SK-N-SH treated with all-trans-retinoic acid at 6 μM for 48 hours (cell line): Measurements from ENCODE around the gene CEP290.

Source experiments
- ATAC-seq: fragments of 200-7000 bp; cut with Tn5 transposase; 3 replicates; pipeline ENCODE4 v1.9.1; 2020; ENCODE audit warnings: mild to moderate bottlenecking, moderate library complexity
- ARNTL ChIP-seq: fragments of 450-650 bp; formaldehyde crosslinking; IDR thresholded peaks from 2 replicates; pipeline ENCODE4 v1.5.0; 2020; ENCODE audit warnings: low read depth, mild to moderate bottlenecking, moderate library complexity, borderline replicate concordance
- BACH2 ChIP-seq: fragments of 250-450 bp; sonication (Bioruptor Pico); IDR thresholded peaks from 2 replicates; pipeline ENCODE4 v1.9.0; 2021; ENCODE audit warnings: mild to moderate bottlenecking, borderline replicate concordance
- CSDC2 ChIP-seq: fragments of 250-450 bp; sonication (Bioruptor Pico); IDR thresholded peaks from 2 replicates; pipeline ENCODE4 v1.5.0; 2020; ENCODE audit warnings: mild to moderate bottlenecking, moderate library complexity
- ESRRG ChIP-seq: fragments of 250-450 bp; sonication (Bioruptor Pico); IDR thresholded peaks from 2 replicates; pipeline ENCODE4 v1.6.1; 2021; ENCODE audit warnings: mild to moderate bottlenecking
- ISL1 ChIP-seq: fragments of 250-450 bp; sonication (Bioruptor Pico); IDR thresholded peaks from 2 replicates; pipeline ENCODE4 v2.1.2; 2022; ENCODE audit warnings: mild to moderate bottlenecking, moderate library complexity
- OSR1 ChIP-seq: fragments of 250-450 bp; sonication (Bioruptor Pico); IDR thresholded peaks from 2 replicates; pipeline ENCODE4 v1.8.0; 2022; ENCODE audit warnings: moderate library complexity, mild to moderate bottlenecking, inconsistent platforms
- PPARA ChIP-seq: fragments of 250-450 bp; sonication (Bioruptor Pico); IDR thresholded peaks from 2 replicates; pipeline ENCODE4 v1.5.0; 2020; ENCODE audit warnings: mild to moderate bottlenecking, borderline replicate concordance
- RARB ChIP-seq: fragments of 250-450 bp; sonication (Bioruptor Pico); IDR thresholded peaks from 2 replicates; pipeline ENCODE4 v1.8.0; 2021; ENCODE audit warnings: mild to moderate bottlenecking, moderate library complexity
- SNAI2 ChIP-seq: fragments of 250-450 bp; sonication (Bioruptor Pico); IDR thresholded peaks from 2 replicates; pipeline ENCODE4 v1.5.0; 2020; ENCODE audit warnings: mild to moderate bottlenecking, moderate library complexity
- TCF4 ChIP-seq: fragments of 250-450 bp; sonication (Bioruptor Pico); IDR thresholded peaks from 2 replicates; pipeline ENCODE4 v1.8.0; 2021; ENCODE audit warnings: mild to moderate bottlenecking, moderate library complexity, borderline replicate concordance
- TOX ChIP-seq: fragments of 250-450 bp; sonication (Bioruptor Pico); IDR thresholded peaks from 2 replicates; pipeline ENCODE4 v1.8.0; 2021; ENCODE audit warnings: mild to moderate bottlenecking, moderate library complexity, borderline replicate concordance
- ZC3H10 ChIP-seq: fragments of 250-450 bp; sonication (Bioruptor Pico); IDR thresholded peaks from 2 replicates; pipeline ENCODE4 v1.5.1; 2021; ENCODE audit warnings: mild to moderate bottlenecking, moderate library complexity
- ZFP3 ChIP-seq: fragments of 250-450 bp; sonication (Bioruptor Pico); IDR thresholded peaks from 2 replicates; pipeline ENCODE4 v1.5.0; 2020; ENCODE audit warnings: mild to moderate bottlenecking, moderate library complexity
- ZFP30 ChIP-seq: fragments of 450-650 bp; formaldehyde crosslinking; IDR thresholded peaks from 2 replicates; pipeline ENCODE4 v1.5.0; 2022; ENCODE audit warnings: mild to moderate bottlenecking, moderate library complexity
- ZNF70 ChIP-seq: fragments of 450-650 bp; formaldehyde crosslinking; IDR thresholded peaks from 2 replicates; pipeline ENCODE4 v1.5.0; 2020; ENCODE audit warnings: mild to moderate bottlenecking, moderate library complexity
- ZNF8 ChIP-seq: fragments of 450-650 bp; formaldehyde crosslinking; IDR thresholded peaks from 2 replicates; pipeline ENCODE4 v1.5.0; 2020; ENCODE audit warnings: mild to moderate bottlenecking, moderate library complexity
- TF ChIP-seq, protein P1 (sequence below): fragments of 250-450 bp; sonication (Bioruptor Pico); IDR thresholded peaks from 2 replicates; pipeline ENCODE4 v1.5.0; 2020; ENCODE audit warnings: mild to moderate bottlenecking, moderate library complexity
- TF ChIP-seq, protein P2 (sequence below): fragments of 250-450 bp; sonication (Bioruptor Pico); IDR thresholded peaks from 2 replicates; pipeline ENCODE4 v1.8.0; 2020; ENCODE audit warnings: mild to moderate bottlenecking, moderate library complexity, borderline replicate concordance
- TF ChIP-seq, protein P3 (sequence below): fragments of 250-450 bp; sonication (Bioruptor Pico); IDR thresholded peaks from 2 replicates; pipeline ENCODE4 v1.5.1; 2020; ENCODE audit warnings: low read depth, mild to moderate bottlenecking, moderate library complexity
- TF ChIP-seq, protein P4 (sequence below): fragments of 250-450 bp; sonication (Bioruptor Pico); IDR thresholded peaks from 2 replicates; pipeline ENCODE4 v1.8.0; 2021; ENCODE audit warnings: low read depth, mild to moderate bottlenecking, moderate library complexity, borderline replicate concordance

Gene CEP290

GRCh38 chr12:88150063-88150462 is 8.2 kb upstream of the CEP290 start:
- ATAC-seq, result no peak
- TF ChIP-seq ZNF70 (CRISPR knock-in tag) (no peak), ISL1 (CRISPR knock-in tag) (no peak), ARNTL (no peak), TOX (CRISPR knock-in tag) (no peak), ZFP3 (CRISPR knock-in tag) (no peak), ZC3H10 (no peak), SNAI2 (CRISPR knock-in tag) (no peak), RARB (CRISPR knock-in tag) (no peak), CSDC2 (no peak), ZFP30 (no peak), BACH2 (no peak), OSR1 (CRISPR knock-in tag) (no peak)
- TF ChIP-seq, protein P1, sequence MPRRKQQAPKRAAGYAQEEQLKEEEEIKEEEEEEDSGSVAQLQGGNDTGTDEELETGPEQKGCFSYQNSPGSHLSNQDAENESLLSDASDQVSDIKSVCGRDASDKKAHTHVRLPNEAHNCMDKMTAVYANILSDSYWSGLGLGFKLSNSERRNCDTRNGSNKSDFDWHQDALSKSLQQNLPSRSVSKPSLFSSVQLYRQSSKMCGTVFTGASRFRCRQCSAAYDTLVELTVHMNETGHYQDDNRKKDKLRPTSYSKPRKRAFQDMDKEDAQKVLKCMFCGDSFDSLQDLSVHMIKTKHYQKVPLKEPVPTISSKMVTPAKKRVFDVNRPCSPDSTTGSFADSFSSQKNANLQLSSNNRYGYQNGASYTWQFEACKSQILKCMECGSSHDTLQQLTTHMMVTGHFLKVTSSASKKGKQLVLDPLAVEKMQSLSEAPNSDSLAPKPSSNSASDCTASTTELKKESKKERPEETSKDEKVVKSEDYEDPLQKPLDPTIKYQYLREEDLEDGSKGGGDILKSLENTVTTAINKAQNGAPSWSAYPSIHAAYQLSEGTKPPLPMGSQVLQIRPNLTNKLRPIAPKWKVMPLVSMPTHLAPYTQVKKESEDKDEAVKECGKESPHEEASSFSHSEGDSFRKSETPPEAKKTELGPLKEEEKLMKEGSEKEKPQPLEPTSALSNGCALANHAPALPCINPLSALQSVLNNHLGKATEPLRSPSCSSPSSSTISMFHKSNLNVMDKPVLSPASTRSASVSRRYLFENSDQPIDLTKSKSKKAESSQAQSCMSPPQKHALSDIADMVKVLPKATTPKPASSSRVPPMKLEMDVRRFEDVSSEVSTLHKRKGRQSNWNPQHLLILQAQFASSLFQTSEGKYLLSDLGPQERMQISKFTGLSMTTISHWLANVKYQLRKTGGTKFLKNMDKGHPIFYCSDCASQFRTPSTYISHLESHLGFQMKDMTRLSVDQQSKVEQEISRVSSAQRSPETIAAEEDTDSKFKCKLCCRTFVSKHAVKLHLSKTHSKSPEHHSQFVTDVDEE (CRISPR knock-in tag), result no peak
- TF ChIP-seq, protein P2, sequence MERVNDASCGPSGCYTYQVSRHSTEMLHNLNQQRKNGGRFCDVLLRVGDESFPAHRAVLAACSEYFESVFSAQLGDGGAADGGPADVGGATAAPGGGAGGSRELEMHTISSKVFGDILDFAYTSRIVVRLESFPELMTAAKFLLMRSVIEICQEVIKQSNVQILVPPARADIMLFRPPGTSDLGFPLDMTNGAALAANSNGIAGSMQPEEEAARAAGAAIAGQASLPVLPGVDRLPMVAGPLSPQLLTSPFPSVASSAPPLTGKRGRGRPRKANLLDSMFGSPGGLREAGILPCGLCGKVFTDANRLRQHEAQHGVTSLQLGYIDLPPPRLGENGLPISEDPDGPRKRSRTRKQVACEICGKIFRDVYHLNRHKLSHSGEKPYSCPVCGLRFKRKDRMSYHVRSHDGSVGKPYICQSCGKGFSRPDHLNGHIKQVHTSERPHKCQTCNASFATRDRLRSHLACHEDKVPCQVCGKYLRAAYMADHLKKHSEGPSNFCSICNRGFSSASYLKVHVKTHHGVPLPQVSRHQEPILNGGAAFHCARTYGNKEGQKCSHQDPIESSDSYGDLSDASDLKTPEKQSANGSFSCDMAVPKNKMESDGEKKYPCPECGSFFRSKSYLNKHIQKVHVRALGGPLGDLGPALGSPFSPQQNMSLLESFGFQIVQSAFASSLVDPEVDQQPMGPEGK (CRISPR knock-in tag), result no peak

DNA sequence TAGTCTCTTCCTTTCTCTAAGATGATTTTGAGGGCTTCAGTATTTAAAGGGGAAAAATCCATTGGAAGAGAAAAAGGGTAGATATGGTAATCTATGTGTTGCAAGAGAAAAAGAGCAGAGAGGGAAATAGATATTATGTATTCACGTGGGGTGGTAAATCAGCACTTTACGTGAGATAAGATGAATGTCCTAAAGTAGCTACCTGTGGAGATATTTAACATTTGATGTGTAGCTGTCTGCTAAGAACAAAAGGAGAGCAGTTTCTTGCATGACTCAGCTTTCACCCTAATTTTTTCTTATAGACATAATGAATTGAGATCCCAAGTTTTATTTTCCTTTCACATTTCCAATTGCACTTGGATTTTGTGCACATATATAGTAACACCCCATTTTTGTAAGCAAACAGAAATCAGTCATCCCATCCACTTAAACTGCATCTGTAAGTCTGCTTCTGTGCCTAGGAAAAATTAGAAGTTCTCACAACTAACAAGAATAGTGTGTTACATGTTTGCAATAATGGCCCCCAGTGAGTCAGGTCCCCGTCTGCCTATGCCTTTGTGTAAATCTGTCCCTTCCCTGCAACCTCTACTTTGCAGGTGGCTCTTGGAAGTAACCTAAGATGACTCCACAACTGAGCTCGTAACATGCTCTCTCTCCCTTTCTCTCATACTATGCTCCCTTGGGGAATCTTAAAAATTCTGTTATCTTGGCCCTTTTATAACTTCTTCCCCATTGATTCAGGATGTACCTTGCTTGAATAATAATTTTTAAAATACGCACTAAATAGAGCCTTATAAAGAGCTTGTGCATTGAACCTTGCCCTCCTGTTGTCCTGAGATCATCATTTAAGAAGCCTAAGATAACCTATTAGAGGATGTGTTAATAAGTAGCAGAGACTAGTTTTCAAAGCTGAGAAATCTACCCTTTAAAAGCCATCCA is 3.9 kb upstream of the CEP290 start:
- ATAC-seq, result no peak
- TF ChIP-seq SNAI2 (CRISPR knock-in tag) (no peak), OSR1 (CRISPR knock-in tag) (no peak), ESRRG (CRISPR knock-in tag) (no peak), ZFP30 (no peak), TOX (CRISPR knock-in tag) (no peak), TCF4 (no peak), ISL1 (CRISPR knock-in tag) (no peak), ZNF8 (CRISPR knock-in tag) (no peak), RARB (CRISPR knock-in tag) (no peak), ARNTL (no peak), ZNF70 (CRISPR knock-in tag) (no peak)
- TF ChIP-seq, protein P3, sequence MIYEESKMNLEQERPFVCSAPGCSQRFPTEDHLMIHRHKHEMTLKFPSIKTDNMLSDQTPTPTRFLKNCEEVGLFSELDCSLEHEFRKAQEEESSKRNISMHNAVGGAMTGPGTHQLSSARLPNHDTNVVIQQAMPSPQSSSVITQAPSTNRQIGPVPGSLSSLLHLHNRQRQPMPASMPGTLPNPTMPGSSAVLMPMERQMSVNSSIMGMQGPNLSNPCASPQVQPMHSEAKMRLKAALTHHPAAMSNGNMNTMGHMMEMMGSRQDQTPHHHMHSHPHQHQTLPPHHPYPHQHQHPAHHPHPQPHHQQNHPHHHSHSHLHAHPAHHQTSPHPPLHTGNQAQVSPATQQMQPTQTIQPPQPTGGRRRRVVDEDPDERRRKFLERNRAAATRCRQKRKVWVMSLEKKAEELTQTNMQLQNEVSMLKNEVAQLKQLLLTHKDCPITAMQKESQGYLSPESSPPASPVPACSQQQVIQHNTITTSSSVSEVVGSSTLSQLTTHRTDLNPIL (CRISPR knock-in tag), result no peak
- TF ChIP-seq, protein P4, sequence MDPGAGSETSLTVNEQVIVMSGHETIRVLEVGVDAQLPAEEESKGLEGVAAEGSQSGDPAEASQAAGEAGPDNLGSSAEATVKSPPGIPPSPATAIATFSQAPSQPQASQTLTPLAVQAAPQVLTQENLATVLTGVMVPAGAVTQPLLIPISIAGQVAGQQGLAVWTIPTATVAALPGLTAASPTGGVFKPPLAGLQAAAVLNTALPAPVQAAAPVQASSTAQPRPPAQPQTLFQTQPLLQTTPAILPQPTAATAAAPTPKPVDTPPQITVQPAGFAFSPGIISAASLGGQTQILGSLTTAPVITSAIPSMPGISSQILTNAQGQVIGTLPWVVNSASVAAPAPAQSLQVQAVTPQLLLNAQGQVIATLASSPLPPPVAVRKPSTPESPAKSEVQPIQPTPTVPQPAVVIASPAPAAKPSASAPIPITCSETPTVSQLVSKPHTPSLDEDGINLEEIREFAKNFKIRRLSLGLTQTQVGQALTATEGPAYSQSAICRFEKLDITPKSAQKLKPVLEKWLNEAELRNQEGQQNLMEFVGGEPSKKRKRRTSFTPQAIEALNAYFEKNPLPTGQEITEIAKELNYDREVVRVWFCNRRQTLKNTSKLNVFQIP, result no peak
- TF ChIP-seq, all 23 proteins: peak for 0

- TF ChIP-seq PPARA (CRISPR knock-in tag) (no peak), ZFP3 (CRISPR knock-in tag) (no peak), CSDC2 (no peak), TOX (CRISPR knock-in tag) (no peak), BACH2 (no peak), ESRRG (CRISPR knock-in tag) (no peak), ZC3H10 (no peak), TCF4 (no peak)
- TF ChIP-seq, protein P4, result no peak
- ATAC-seq, result no peak
Measured at GRCh38 chr12:88144546-88145468, 2.9 kb upstream of the CEP290 start.
